WTC11 (cell line): ENCODE results near the gene CACNA1C. TPM values are rescaled to one million over a fixed set of nuclear protein-coding genes. Genes with fewer than 3 reads are reported as not detected.

Experiments
- ATAC-seq: fragments of 200-7000 bp; cut with Tn5 transposase; 2 replicates; pipeline ENCODE4 v1.10.0; 2021; ENCODE audit warnings: mild to moderate bottlenecking, moderate library complexity
- CTCF ChIA-PET: fragments of 300-600 bp; sonication (Branson Sonifier 250); formaldehyde crosslinking; loops from one replicate; lab custom pipeline; 2021; ENCODE audit warnings: antibody characterized with exemption; lab: Charles Lee
- POLR2A ChIA-PET: fragments of 350-600 bp; sonication (Branson Sonifier 250); formaldehyde crosslinking; loops from one replicate; lab custom pipeline; 2021; ENCODE audit warnings: antibody characterized with exemption; lab: Charles Lee
- DNase-seq: peaks from one replicate; pipeline ENCODE4 v3.0.0; 2021; ENCODE audit warnings: low spot score
- H3K27ac Mint-ChIP-seq: 2 replicates; pipeline ENCODE4 v1.8.0; 2021; ENCODE audit warnings: mixed read lengths
- H3K27me3 Mint-ChIP-seq: 2 replicates; pipeline ENCODE4 v1.8.0; 2021; ENCODE audit warnings: low read depth, mild to moderate bottlenecking, moderate library complexity, mixed read lengths
- H3K36me3 Mint-ChIP-seq: 2 replicates; pipeline ENCODE4 v1.8.0; 2021; ENCODE audit warnings: mixed read lengths
- H3K4me1 Mint-ChIP-seq: 2 replicates; pipeline ENCODE4 v1.8.0; 2022; ENCODE audit warnings: mixed read lengths
- H3K4me3 Mint-ChIP-seq: 2 replicates; pipeline ENCODE4 v1.8.0; 2021; ENCODE audit warnings: mild to moderate bottlenecking, moderate library complexity, mixed read lengths
- H3K9me3 Mint-ChIP-seq: 2 replicates; pipeline ENCODE4 v1.8.0; 2021; ENCODE audit warnings: mixed read lengths
- CREM ChIP-seq: sonication (generic); formaldehyde crosslinking; IDR thresholded peaks from 2 replicates; pipeline ENCODE4 v1.8.1; 2022; ENCODE audit warnings: mild to moderate bottlenecking, missing genetic modification reagents, moderate library complexity
- ELF4 ChIP-seq: sonication (generic); formaldehyde crosslinking; IDR thresholded peaks from 2 replicates; pipeline ENCODE4 v1.8.1; 2022; ENCODE audit warnings: low read depth, mild to moderate bottlenecking, moderate library complexity, missing genetic modification reagents
- GRHL2 ChIP-seq: fragments of 250-450 bp; sonication (Bioruptor Pico); IDR thresholded peaks from 2 replicates; pipeline ENCODE4 v1.8.0; 2022; ENCODE audit warnings: mild to moderate bottlenecking, moderate library complexity; ENCODE audit not compliant: insufficient replicate concordance, severe bottlenecking
- HMGA2 ChIP-seq: fragments of 250-450 bp; sonication (Bioruptor Pico); IDR thresholded peaks from 2 replicates; pipeline ENCODE4 v1.4.0; 2021; ENCODE audit warnings: mild to moderate bottlenecking, moderate library complexity
- KAT7 ChIP-seq: sonication (generic); formaldehyde crosslinking; IDR thresholded peaks from 2 replicates; pipeline ENCODE4 v1.8.1; 2023; ENCODE audit warnings: missing genetic modification reagents, mild to moderate bottlenecking, borderline replicate concordance
- NFATC4 ChIP-seq: fragments of 250-450 bp; sonication (Bioruptor Pico); IDR thresholded peaks from 2 replicates; pipeline ENCODE4 v1.9.0; 2021; ENCODE audit warnings: mild to moderate bottlenecking
- NFYB ChIP-seq: sonication (generic); formaldehyde crosslinking; conservative IDR thresholded peaks from 2 replicates; pipeline ENCODE4 v1.8.0; 2022; ENCODE audit warnings: low read depth, missing genetic modification reagents
- NR2C2 ChIP-seq: sonication (generic); formaldehyde crosslinking; IDR thresholded peaks from 2 replicates; pipeline ENCODE4 v1.8.0; 2022; ENCODE audit warnings: mild to moderate bottlenecking, missing genetic modification reagents
- PRRX2 ChIP-seq: fragments of 250-450 bp; sonication (Bioruptor Pico); IDR thresholded peaks from 2 replicates; pipeline ENCODE4 v1.8.0; 2021; ENCODE audit warnings: mild to moderate bottlenecking
- SMAD3 ChIP-seq: sonication (generic); formaldehyde crosslinking; IDR thresholded peaks from 2 replicates; pipeline ENCODE4 v1.8.0; 2022; ENCODE audit warnings: missing genetic modification reagents, mild to moderate bottlenecking, borderline replicate concordance
- SOX15 ChIP-seq: fragments of 250-450 bp; sonication (Bioruptor Pico); IDR thresholded peaks from 2 replicates; pipeline ENCODE4 v1.9.0; 2021; ENCODE audit warnings: mild to moderate bottlenecking
- ZBTB21 ChIP-seq: sonication (generic); formaldehyde crosslinking; IDR thresholded peaks from 2 replicates; pipeline ENCODE4 v1.8.1; 2023; ENCODE audit warnings: mild to moderate bottlenecking, missing genetic modification reagents, borderline replicate concordance
- ZNF317 ChIP-seq: sonication (generic); formaldehyde crosslinking; IDR thresholded peaks from 2 replicates; pipeline ENCODE4 v1.8.1; 2023; ENCODE audit warnings: low read depth, mild to moderate bottlenecking, moderate library complexity, missing genetic modification reagents, borderline replicate concordance
- ZNF396 ChIP-seq: fragments of 250-450 bp; sonication (Bioruptor Pico); IDR thresholded peaks from 2 replicates; pipeline ENCODE4 v1.8.0; 2021; ENCODE audit warnings: mild to moderate bottlenecking, moderate library complexity, borderline replicate concordance
- ZNF671 ChIP-seq: fragments of 250-450 bp; sonication (Bioruptor Pico); IDR thresholded peaks from 2 replicates; pipeline ENCODE4 v1.8.0; 2021; ENCODE audit warnings: mild to moderate bottlenecking
- total RNA-seq: library from RNA; stranded (reverse); gene quantifications from 3 replicates; pipeline ENCODE4 v1.2.3, GENCODE V29; 2021
- TF ChIP-seq, protein P1 (sequence below): sonication (generic); formaldehyde crosslinking; IDR thresholded peaks from 2 replicates; pipeline ENCODE4 v1.8.1; 2022; ENCODE audit warnings: missing genetic modification reagents, borderline replicate concordance
- TF ChIP-seq, protein P2 (sequence below): fragments of 250-450 bp; sonication (Bioruptor Pico); IDR thresholded peaks from 2 replicates; pipeline ENCODE4 v2.1.2; 2022; ENCODE audit warnings: mild to moderate bottlenecking, moderate library complexity
- TF ChIP-seq, protein P3 (sequence below): fragments of 250-450 bp; sonication (Bioruptor Pico); IDR thresholded peaks from 2 replicates; pipeline ENCODE4 v1.8.0; 2021; ENCODE audit warnings: mild to moderate bottlenecking
- TF ChIP-seq, protein P4 (sequence below): sonication (generic); formaldehyde crosslinking; IDR thresholded peaks from 2 replicates; pipeline ENCODE4 v1.8.0; 2022; ENCODE audit warnings: mild to moderate bottlenecking, missing genetic modification reagents
- TF ChIP-seq, protein P5 (sequence below): sonication (generic); formaldehyde crosslinking; IDR thresholded peaks from 2 replicates; pipeline ENCODE4 v1.8.0; 2023; ENCODE audit warnings: mild to moderate bottlenecking, missing genetic modification reagents
- TF ChIP-seq, protein P6 (sequence below): fragments of 250-450 bp; sonication (Bioruptor Pico); IDR thresholded peaks from 2 replicates; pipeline ENCODE4 v1.9.0; 2021; ENCODE audit warnings: mild to moderate bottlenecking, borderline replicate concordance
- TF ChIP-seq, protein P7 (sequence below): sonication (generic); formaldehyde crosslinking; IDR thresholded peaks from 2 replicates; pipeline ENCODE4 v1.8.0; 2022; ENCODE audit warnings: mild to moderate bottlenecking, missing genetic modification reagents

CACNA1C gene
- total RNA-seq, 1 experiment from 2014 or later = 1.7 TPM

DNA sequence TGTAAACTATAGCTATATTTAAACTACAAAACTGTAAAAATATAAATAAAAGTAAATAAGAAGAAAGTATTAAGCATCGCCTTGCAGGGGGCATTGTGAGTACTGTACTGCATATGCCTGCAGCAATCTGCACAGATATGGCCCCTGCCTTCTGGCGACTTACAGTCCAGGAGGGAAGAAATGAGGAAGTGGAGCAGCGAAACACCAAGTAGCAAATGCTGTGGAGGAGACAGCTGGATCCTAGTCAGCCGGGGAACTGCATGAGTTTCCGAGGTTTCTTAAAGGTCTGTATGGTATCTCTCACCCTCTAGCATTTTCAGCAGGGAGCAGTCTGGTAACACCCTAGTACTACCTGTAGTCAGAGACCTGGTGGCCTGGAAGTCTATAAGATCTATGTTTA, 256.9 kb downstream of the CACNA1C start:
- TF ChIP-seq NR2C2 (CRISPR knock-in tag) = no peak
- no peak for TF ChIP-seq ZNF396 (CRISPR knock-in tag)
- TF ChIP-seq SOX15 = no peak
- TF ChIP-seq, protein P1, sequence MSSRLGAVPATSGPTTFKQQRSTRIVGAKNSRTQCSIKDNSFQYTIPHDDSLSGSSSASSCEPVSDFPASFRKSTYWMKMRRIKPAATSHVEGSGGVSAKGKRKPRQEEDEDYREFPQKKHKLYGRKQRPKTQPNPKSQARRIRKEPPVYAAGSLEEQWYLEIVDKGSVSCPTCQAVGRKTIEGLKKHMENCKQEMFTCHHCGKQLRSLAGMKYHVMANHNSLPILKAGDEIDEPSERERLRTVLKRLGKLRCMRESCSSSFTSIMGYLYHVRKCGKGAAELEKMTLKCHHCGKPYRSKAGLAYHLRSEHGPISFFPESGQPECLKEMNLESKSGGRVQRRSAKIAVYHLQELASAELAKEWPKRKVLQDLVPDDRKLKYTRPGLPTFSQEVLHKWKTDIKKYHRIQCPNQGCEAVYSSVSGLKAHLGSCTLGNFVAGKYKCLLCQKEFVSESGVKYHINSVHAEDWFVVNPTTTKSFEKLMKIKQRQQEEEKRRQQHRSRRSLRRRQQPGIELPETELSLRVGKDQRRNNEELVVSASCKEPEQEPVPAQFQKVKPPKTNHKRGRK (CRISPR knock-in tag) = no peak
- TF ChIP-seq ZBTB21 (CRISPR knock-in tag) = no peak
- TF ChIP-seq ZNF671 = no peak
- TF ChIP-seq, protein P2, sequence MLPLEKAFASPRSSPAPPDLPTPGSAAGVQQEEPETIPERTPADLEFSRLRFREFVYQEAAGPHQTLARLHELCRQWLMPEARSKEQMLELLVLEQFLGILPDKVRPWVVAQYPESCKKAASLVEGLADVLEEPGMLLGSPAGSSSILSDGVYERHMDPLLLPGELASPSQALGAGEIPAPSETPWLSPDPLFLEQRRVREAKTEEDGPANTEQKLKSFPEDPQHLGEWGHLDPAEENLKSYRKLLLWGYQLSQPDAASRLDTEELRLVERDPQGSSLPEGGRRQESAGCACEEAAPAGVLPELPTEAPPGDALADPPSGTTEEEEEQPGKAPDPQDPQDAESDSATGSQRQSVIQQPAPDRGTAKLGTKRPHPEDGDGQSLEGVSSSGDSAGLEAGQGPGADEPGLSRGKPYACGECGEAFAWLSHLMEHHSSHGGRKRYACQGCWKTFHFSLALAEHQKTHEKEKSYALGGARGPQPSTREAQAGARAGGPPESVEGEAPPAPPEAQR (CRISPR knock-in tag) = no peak
- TF ChIP-seq, protein P3, sequence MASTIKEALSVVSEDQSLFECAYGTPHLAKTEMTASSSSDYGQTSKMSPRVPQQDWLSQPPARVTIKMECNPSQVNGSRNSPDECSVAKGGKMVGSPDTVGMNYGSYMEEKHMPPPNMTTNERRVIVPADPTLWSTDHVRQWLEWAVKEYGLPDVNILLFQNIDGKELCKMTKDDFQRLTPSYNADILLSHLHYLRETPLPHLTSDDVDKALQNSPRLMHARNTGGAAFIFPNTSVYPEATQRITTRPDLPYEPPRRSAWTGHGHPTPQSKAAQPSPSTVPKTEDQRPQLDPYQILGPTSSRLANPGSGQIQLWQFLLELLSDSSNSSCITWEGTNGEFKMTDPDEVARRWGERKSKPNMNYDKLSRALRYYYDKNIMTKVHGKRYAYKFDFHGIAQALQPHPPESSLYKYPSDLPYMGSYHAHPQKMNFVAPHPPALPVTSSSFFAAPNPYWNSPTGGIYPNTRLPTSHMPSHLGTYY = no peak
- no peak for TF ChIP-seq CREM (CRISPR knock-in tag)
- Mint-ChIP-seq H3K27ac (no peak overlapping the region), H3K4me1 (peaks cover 28% of the 10 kb centered on the region), H3K9me3 (peaks cover 12% of the 10 kb centered on the region), H3K27me3 (no peaks in the 10 kb centered on the region), H3K36me3 (peaks cover 3% of the 10 kb centered on the region; the same call in 1 of the 2 replicates), H3K4me3 (no peak overlapping the region)
- ChIA-PET POLR2A (no interaction called here), CTCF (interaction anchor here (0.7 to 1.6 kb wide), 3 partner anchors 19 to 315 kb away, joined by 3 to 4 read pairs (median 4); no protein-coding TSS in a partner anchor)
- DNase-seq (no peak), ATAC-seq (no peak)

DNA sequence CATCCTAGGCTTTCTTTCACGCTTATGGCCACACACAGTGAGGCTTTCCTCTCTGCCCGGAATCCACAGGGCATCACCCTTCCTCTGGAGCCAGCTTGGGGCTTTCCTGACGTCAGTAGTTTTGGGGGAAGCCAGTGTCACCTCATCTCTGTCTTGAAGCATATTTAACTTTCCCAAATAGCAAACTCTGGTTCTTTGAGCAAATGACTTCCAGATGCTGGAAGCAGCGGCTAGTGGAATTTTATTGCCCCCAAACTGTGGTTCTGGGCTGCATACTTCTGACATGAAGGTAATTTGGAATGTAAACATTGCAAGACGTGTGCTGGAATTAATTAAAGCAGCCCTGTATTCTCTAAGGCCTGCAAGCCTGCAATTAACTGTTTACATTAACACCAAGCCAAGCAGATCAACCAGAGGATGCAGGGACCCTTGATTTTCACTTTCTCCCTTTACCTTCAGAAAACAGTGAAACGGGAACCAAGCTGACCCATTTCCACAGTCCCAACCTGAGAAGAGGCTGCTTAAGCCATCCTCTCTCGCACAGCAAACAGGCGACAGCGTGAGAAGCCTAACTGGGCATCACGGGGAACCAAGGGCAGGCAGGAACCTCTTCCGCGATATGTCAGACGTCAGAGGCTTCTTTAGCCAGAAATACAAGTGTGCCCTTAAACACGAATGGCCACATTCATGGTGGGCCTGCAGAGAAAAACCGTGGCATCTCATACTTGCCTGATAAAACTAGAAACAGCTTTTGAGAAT, 258.4 kb downstream of the CACNA1C start:
- Mint-ChIP-seq H3K4me1 (peaks cover 21% of the 10 kb centered on the region), H3K9me3 (peaks cover 14% of the 10 kb centered on the region), H3K27me3 (no peaks in the 10 kb centered on the region), H3K4me3 (no peak overlapping the region), H3K36me3 (peaks cover 3% of the 10 kb centered on the region; the same call in 1 of the 2 replicates), H3K27ac (no peak overlapping the region)
- POLR2A ChIA-PET = no interaction called here
- no peak for ATAC-seq
- no peak for DNase-seq
- CTCF ChIA-PET = no interaction called here
- TF ChIP-seq GRHL2 = no peak
- no peak for TF ChIP-seq ZNF317
- no peak for TF ChIP-seq ZNF396 (CRISPR knock-in tag)
- TF ChIP-seq PRRX2 (CRISPR knock-in tag) = no peak
- TF ChIP-seq, protein P4, sequence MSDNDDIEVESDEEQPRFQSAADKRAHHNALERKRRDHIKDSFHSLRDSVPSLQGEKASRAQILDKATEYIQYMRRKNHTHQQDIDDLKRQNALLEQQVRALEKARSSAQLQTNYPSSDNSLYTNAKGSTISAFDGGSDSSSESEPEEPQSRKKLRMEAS (CRISPR knock-in tag) = no peak
- TF ChIP-seq, protein P5, sequence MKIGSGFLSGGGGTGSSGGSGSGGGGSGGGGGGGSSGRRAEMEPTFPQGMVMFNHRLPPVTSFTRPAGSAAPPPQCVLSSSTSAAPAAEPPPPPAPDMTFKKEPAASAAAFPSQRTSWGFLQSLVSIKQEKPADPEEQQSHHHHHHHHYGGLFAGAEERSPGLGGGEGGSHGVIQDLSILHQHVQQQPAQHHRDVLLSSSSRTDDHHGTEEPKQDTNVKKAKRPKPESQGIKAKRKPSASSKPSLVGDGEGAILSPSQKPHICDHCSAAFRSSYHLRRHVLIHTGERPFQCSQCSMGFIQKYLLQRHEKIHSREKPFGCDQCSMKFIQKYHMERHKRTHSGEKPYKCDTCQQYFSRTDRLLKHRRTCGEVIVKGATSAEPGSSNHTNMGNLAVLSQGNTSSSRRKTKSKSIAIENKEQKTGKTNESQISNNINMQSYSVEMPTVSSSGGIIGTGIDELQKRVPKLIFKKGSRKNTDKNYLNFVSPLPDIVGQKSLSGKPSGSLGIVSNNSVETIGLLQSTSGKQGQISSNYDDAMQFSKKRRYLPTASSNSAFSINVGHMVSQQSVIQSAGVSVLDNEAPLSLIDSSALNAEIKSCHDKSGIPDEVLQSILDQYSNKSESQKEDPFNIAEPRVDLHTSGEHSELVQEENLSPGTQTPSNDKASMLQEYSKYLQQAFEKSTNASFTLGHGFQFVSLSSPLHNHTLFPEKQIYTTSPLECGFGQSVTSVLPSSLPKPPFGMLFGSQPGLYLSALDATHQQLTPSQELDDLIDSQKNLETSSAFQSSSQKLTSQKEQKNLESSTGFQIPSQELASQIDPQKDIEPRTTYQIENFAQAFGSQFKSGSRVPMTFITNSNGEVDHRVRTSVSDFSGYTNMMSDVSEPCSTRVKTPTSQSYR (CRISPR knock-in tag) = no peak
- no peak for TF ChIP-seq NFYB (CRISPR knock-in tag)
- TF ChIP-seq, protein P6, sequence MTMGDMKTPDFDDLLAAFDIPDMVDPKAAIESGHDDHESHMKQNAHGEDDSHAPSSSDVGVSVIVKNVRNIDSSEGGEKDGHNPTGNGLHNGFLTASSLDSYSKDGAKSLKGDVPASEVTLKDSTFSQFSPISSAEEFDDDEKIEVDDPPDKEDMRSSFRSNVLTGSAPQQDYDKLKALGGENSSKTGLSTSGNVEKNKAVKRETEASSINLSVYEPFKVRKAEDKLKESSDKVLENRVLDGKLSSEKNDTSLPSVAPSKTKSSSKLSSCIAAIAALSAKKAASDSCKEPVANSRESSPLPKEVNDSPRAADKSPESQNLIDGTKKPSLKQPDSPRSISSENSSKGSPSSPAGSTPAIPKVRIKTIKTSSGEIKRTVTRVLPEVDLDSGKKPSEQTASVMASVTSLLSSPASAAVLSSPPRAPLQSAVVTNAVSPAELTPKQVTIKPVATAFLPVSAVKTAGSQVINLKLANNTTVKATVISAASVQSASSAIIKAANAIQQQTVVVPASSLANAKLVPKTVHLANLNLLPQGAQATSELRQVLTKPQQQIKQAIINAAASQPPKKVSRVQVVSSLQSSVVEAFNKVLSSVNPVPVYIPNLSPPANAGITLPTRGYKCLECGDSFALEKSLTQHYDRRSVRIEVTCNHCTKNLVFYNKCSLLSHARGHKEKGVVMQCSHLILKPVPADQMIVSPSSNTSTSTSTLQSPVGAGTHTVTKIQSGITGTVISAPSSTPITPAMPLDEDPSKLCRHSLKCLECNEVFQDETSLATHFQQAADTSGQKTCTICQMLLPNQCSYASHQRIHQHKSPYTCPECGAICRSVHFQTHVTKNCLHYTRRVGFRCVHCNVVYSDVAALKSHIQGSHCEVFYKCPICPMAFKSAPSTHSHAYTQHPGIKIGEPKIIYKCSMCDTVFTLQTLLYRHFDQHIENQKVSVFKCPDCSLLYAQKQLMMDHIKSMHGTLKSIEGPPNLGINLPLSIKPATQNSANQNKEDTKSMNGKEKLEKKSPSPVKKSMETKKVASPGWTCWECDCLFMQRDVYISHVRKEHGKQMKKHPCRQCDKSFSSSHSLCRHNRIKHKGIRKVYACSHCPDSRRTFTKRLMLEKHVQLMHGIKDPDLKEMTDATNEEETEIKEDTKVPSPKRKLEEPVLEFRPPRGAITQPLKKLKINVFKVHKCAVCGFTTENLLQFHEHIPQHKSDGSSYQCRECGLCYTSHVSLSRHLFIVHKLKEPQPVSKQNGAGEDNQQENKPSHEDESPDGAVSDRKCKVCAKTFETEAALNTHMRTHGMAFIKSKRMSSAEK = no peak
- TF ChIP-seq, protein P7, sequence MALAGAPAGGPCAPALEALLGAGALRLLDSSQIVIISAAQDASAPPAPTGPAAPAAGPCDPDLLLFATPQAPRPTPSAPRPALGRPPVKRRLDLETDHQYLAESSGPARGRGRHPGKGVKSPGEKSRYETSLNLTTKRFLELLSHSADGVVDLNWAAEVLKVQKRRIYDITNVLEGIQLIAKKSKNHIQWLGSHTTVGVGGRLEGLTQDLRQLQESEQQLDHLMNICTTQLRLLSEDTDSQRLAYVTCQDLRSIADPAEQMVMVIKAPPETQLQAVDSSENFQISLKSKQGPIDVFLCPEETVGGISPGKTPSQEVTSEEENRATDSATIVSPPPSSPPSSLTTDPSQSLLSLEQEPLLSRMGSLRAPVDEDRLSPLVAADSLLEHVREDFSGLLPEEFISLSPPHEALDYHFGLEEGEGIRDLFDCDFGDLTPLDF = no peak
- TF ChIP-seq HMGA2 (CRISPR knock-in tag) = no peak
- TF ChIP-seq NFATC4 (CRISPR knock-in tag) = no peak
- no peak for TF ChIP-seq ELF4
- TF ChIP-seq SMAD3 (CRISPR knock-in tag) = no peak
- no peak for TF ChIP-seq KAT7 (CRISPR knock-in tag)
